ENCODE measurements around the gene TIMM21.
A peak's percentile ranks its signal among the peaks of the same experiment; 100 is the strongest.

The TIMM21 gene, protein sequence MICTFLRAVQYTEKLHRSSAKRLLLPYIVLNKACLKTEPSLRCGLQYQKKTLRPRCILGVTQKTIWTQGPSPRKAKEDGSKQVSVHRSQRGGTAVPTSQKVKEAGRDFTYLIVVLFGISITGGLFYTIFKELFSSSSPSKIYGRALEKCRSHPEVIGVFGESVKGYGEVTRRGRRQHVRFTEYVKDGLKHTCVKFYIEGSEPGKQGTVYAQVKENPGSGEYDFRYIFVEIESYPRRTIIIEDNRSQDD

DNA sequence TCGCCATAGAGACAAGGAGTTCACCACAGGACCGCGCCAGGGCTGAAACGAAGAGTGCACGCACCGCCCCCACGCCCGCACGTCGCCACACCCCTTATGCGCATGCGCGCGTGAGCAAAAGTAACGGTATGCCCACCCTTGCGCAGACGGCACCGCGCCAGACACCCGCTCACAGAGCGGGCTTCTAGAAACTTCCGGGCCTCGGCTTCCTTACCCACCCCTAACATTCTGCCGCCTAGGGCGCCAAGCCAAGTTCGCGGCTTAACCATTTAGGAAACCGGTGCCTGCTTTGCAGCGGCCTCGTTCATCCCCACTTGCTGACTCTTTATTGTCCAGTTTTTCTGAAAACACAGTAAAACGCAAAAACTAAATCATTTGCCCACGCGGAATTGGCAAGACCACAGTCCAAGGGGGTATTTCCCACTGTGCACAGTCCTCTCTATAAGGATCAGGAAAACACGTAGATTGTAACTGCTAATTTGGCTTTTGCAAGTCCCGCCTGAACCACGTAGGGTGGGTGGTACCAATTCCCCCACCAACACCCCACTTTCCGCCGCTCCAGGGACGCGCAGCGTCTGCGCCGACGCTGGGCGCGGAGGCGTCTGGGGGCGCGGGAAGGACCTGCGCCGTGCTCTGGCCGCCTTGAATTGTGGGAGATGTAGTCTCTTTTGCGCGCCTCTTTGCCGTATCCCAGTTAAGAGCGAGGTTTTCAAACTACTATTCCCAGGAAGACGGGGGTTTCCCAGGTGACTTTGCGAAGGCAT is at the start of gene TIMM21, which contains the start of gene FBXO15:
Gene TIMM21, plus strand, starts transcription at position 745 of the 764 bp plus-strand sequence. CDS start 286 bp downstream, outside the sequence.
Gene FBXO15, minus strand, starts transcription at position 56 of the 764 bp plus-strand sequence. Its CDS starts 49 bp downstream, at position 7.
- DNase-seq (ENCODE audit: low spot score): peak; percentile 95

DNA sequence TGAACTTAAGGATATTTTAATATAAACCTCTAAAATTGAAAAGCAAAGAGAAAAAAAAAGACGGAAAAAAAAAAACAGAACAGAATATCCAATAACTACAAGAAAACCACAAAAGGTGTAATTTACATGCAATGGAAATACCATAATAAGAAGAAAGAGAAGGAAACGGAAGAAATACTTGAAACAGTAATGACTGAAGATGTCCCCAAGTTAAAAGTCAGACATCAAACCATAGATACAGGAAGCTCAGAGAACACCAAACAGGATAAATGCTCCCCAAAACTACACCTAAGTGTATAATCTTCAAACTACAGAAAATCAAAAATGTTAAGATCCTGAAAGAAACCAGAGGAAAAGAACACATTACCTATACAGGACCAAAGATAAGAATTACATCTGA is 39.9 kb upstream of the TIMM21 start:
- no peak for DNase-seq (ENCODE audit: low spot score)

DNA sequence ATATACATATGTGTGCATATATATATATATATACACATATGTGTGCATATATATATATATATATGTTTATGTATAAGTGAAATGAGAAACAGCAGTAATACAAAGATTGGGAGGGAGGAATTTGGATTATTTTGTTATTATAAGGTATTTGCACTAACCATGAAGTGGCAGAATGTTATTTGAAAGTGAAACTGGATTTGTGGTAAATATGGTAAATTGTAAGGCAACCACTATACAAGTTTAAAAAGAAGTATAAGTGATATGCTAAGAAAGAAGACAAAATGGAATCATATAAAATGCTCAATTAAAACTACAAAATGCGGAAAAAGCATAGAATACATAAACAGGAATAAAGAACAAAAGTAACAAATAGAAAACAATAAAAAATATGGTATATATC is 38.2 kb upstream of the TIMM21 start:
- no peak for DNase-seq (ENCODE audit: low spot score)

DNA sequence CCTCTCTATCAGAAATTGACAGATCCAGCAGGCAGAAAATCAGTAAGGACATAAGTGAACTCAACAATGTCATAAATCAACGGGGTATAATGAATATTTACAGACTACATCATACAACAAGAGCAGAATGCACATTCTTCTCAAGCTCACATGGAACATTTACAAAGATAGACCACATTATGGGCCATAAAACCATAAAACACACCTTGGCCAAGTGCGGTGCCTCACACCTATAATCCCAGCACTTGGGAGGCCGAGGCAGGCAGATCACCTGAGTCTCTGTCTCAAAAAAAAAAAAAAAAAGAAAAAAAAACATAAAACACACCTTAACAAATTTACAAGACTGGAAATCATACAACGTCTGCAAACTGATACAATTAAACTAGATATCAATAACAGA is 37.3 kb upstream of the TIMM21 start:
- no peak for DNase-seq (ENCODE audit: low spot score)

DNA sequence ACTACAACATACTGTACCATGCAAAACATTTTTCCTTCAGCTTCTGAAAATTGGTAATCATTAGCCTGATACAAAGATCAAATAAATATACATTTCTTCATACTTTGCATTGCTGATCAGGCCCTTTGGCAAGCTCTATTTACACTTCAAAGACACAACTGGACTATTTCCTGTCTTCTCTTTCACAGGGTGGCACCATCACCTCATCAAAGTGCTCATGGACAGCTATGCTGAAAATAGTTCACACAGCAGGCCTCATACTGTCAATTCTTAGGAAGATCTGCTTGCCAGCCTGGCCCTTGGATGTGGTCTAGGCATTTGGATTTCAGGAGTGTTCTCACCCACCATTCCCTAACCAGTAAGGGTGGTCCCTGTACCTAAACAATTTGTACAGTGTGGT is 34.6 kb upstream of the TIMM21 start:
- DNase-seq (ENCODE audit: low spot score): no peak

DNA sequence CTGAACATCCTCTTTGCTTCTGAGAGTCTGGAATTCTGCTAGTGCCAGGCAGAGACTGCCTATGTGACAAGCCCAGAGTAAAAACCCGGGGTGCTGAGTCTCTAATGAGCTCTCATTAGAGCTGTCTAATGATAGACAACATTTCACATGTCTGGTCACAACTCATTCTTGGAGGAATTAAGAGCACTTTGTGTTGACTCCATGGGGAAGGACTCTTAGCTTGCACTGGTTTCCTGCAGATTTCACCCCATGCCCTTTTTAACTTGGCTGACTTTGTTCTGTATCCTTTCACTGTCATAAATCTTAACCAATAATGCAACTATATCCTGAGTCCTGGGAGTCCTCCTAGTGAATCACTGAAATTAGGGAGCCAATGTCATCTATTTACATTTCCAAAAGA is 34.2 kb upstream of the TIMM21 start:
- no peak for DNase-seq (ENCODE audit: low spot score)

DNA sequence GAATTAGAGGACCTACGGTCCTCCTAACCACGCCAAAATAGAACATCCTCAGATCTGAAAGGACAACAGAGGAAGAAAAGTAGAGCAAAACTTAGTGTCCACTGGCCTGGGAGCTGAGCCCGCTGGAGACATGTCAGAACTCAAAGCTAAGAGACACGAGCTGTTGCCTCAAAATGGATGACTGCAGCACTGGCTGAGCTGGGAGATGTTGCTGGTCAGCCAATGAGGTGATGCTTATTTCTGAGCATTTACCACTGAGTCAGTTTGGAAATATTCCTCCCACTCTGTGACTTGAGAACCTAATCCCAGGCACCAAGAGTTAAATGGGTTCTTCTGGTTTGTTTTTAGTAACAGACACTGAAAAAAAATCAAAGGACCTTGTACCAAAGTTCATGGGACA is 33.3 kb upstream of the TIMM21 start:
- no peak for DNase-seq (ENCODE audit: low spot score)

DNA sequence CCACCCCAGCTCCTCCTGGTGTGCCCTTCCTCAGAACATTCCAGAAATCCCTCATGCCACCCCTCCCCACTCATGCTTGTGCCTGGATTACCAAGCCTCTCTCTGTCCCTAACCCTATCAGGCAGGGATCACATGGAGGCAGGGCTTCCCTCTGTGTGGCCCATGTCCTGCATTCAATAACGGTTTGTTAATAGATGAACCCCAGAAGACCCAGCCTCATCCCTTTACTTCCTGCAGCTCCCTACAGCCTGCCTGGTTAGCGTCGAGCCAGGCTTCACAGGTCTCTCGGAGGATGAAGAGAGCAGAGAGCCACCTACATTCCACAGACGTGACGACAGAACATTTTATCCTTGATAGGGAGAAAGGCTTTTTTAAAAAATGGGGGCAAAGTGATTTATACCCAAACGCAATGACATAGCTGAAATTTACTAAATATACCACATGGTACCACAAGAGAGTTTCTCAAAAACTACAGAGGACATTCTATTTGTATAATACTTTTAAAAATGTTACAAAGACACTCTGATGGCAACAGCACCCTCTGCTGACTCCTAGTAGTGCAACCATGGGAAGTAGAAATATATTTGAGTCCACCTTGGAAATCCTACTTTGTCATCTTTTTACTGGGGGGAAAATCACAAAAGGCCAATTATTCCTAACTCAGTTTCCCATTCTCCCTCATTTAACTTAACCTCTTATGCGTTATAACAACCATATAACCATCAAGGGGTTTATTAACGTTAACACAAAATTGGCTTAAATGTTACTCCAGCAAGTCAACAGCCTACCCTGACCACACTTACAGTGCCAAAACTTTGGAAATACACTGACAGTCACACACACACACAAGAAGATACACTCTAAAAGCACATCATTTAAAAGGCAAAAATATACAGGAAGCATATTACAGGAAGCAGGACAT is 31.4 kb upstream of the TIMM21 start:
- DNase-seq (ENCODE audit: low spot score): peak; percentile 32

DNA sequence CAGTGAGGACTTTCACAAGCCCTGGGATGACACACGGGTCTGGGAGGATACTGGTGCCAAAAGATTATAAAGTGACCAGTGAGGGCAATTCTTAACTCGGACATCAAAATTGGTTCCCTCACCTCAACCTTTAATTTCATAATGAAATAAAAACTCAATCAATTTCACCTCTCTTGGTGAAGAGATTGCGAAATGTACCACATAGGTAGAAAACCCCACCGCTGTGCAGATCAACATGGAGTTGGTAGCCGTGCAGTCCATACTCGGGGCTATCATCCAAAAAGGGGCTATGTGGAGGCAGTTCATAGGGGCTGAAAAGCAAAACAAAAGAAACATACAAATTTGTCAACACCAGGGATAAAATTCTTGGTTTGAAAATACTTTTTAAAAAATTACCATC is 25.1 kb upstream of the TIMM21 start:
- DNase-seq (ENCODE audit: low spot score): no peak

DNA sequence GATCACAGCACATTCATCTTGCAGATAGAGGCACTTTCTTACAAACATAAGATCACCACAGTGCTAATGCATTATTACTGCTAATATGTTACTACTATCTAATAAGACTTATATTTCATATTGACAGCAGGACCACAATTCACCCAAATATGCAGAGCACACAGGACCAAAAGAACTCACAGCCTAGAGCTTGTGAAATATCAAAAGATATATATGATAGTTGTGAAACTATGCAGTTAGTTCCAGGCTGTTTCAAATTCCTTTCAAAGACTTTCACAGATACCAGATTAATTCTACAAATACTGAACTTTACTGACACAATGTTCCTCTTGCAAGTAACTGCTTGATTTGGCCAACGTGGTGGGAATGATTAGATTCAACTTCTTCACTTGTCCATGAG is 23.7 kb upstream of the TIMM21 start:
- DNase-seq (ENCODE audit: low spot score): no peak

DNA sequence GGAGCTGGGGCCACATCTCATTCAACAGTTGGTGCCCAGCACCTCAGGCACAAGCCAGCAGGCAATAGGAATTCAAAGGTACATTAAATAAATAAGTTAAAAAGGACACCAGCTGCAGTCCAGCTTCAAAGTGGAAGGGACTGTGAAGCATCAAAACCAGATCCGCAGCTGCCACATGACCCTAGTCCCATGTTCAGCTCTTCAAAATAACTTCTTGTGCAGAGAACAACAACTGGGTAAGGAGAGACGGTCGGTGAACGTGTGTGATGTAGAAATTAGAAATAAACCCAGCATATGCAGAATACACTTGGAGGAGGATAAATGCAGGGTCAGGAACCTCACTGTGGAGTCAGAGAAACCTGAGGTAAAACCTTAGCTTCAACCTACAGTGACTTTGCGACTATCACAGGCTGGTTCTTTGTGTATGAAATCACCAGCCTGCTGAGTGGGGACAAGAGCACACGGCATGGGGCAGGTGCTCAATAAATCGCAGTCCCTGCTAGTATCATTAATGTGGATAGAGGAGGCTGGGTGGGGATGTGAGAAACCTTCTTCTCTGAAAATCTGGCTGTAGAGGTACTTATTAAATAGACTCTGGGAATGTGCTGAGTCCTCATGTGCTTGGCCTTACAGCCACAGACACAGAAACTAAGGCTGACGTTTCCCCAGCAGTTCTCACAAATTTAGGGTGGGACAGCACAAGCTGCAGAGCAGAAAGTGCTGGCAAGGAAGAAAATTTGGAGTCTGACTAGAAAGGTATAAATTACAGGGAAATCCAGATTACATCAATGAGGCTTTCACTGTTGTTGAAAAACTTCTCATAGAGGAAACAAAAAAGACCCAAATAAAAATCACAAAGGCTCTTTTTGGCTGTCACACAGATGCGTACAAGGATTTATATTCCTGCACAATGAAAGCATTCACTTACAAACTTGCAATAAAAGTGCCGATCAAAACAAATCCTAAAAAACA is 21.4 kb upstream of the TIMM21 start:
- DNase-seq (ENCODE audit: low spot score): no peak

DNA sequence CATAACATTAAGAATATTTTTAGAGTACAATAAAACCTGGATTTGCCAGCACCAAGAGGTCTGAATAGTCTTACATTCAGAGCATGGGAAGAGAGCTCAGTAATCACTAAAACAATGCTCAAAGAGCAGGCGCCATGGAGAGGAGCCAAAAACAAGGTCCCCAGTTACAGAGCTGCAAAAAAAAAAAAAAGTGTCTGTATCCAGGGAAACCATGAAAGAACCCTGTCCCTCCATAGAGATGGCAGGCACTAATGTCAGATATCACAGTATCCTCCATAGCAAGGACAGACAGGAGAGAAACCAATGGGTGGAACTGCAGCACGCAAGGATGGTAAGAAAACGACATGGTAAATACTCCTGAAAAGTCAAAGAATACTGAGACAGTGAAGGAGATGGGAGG is 20.2 kb upstream of the TIMM21 start:
- no peak for DNase-seq (ENCODE audit: low spot score)

DNA sequence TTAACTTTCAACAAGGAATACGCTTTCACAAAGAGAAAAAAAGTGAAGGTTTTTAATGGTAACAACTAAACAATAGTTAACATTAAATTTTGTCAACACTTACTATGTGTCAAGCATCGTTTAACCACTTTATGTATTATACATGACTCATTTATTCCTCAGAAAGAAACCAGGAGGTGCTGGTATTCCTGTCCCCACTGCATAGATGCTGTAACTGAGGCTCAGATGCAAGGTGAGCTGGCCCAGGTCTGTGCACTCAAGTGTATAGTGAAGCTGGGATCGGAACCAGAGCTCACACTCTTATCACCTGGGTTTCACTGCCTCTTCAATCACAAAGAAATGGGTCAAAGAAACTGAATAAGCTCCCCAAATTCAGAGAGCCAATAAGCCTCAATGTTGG is 17.2 kb upstream of the TIMM21 start:
- no peak for DNase-seq (ENCODE audit: low spot score)

DNA sequence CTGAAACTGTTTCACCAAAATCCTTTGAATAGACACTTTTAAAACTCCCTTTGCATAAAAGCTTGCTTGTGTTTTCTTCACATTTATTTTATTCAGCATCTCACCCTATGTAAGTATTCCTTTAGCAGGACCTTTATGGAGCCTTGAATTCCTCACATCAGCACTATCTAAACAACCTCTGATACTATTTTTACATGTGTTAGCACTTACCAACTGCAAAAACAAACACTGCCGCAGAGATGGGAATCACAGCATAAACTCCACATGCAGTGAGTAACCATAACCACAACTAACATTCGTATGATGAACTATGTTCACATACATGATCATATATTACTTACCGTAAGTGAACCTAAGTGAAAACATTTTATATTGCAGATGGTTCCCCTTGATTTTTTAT is 16.1 kb upstream of the TIMM21 start:
- no peak for DNase-seq (ENCODE audit: low spot score)

DNA sequence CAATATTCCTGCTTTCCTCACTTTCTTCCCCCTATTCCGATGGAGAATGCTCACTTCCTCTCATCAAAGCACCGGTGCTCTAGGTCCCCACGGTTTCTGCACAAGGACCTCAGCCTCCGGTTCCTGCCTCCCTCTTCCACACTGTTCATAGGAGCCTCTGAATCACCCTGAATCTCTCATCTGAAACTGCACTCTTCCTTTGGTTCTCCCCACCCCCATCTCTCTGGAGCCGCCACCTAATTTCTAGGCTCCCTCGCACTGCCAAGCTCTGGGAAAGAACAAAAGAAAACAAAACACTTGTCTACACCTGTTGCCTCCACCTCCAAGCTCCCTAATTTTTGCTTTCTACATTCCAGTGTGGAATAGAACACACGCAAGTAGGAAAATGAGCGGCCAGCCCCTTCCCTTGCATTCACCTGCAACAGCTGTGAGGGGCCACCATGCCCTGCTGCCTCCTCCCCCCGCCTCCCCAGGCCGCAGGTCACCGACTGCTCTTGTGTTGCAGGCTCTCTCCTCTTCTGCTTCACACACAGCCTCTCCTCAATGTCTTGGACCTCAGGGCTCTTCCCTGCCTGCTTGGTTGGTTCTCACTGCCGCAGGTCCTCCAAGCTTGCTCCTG is 10.3 kb upstream of the TIMM21 start:
- DNase-seq (ENCODE audit: low spot score): no peak

DNA sequence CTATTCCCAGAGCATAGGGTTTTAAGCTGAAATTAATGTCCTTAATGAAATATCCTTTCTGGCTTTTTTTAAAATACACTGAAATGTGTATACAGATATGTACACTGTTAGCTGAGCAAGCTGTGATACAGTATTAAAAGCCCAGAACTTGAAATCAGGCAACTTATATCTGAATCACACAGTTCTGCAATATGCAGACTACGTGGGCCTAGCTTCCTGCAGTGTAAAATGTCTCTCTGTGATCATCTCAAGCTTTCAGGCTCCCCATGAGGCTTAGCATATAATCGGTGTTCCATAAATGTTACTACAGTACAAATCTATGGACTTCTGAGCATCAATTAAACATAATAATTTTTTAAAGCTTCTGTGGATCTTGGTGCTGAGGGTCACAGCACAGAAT is 8.9 kb upstream of the TIMM21 start:
- no peak for DNase-seq (ENCODE audit: low spot score)

DNA sequence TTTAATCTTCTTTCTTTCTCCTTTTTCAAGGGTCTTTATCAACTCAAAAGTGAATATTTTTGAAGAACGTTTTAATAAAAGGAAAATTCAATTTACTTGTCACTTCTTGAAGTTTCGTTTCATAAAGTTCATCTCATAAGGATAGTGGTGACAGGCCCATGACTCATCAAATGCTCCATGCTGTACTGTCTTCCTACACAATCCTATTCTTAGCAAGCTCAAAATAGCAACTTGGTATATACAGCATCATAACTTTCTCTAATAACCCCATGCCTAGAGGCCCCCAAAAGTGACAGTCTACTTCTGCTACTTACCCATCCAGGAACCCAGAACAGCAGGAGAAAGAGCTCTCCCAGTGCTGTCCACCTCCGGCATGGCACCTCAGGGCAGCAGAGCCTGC is 8.4 kb upstream of the TIMM21 start:
- DNase-seq (ENCODE audit: low spot score): peak; percentile 62

DNA sequence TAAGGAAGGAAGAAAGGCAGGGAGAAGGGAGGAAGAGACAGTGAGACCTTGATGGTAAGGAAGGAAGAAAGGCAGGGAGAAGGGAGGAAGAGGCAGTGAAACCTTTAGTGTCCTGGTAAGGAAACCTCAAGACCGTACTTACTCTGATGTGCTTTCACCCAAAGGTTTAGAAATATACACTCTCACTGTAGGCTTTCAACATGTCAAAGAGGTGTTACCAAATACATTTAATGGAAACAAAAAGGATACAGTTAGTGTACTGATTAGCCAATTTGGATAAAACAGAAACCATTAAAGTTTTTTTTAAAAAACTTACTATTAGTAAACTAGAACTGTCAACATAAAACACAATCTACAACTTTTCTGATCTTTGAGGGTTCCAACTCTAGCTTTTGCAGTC is 7.7 kb upstream of the TIMM21 start:
- DNase-seq (ENCODE audit: low spot score): no peak

DNA sequence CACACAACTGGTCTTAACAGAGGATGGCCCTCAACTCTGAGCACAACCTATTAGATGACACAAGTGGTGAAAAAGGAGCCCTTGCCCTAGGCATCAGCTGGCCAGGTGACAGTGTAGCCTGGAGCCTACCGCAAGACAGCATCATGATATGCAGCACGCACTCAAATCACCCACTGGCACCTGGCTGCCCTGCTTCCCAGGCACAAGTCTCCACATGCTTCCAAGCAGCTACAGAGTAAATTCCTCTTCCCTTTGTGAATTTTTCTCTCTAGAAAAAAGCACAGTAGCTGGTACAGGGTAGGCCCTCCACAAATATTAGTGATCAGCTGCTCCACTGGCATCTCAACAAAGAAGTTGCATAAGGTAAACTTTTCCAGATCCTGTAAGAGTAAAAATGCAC is 6.7 kb upstream of the TIMM21 start:
- DNase-seq (ENCODE audit: low spot score): no peak

DNA sequence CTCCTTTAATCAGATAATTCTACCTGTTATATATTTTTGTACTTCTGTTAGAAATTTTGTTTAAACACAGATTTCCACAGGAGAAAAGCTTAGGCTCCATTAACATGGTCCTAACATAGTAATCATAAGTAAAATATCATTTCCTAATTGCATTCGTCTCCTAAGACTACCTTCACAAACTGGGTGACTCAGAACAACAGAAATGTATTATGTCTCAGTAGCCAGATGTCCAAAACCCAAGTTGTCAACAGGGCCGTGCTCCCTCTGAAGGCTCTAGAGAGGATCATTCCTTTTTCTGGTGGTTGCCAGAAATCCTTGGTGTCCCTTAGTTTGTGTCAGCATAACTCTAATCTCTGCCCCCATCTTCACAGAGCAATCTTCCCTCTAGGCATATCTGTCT is 6.1 kb upstream of the TIMM21 start:
- DNase-seq (ENCODE audit: low spot score): no peak

DNA sequence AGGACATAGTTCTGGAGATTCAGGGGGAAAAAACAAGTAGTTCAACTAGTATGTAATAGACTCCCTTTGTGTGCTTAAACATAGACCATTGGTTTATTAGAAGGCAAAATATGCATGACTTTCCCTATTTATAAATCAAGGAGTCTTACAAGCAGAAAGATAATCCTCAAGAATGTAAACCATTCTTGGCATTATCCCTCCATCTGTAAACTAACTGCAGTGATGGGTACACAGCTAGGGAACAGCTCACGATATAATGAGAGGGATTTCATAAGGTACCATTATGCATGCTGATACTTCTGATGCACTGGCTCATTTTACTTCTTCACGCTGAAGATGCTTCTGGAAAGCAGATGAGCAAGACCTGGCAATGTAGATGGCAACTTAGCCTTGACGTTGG is 1.6 kb upstream of the TIMM21 start:
- no peak for DNase-seq (ENCODE audit: low spot score)
